Measurements from ENCODE around the gene PTPRT.

The PTPRT gene

GRCh38 chr20:42714298-42715141 is 475.2 kb downstream of the PTPRT start:
- no peak for DNase-seq (ENCODE audit: low read depth)

GRCh38 chr20:42708266-42708665 is 481.4 kb downstream of the PTPRT start:
- DNase-seq (ENCODE audit: low read depth): no peak

GRCh38 chr20:42706759-42707158 is 482.9 kb downstream of the PTPRT start:
- no peak for DNase-seq (ENCODE audit: low read depth)

GRCh38 chr20:42705550-42705949 is 484.2 kb downstream of the PTPRT start:
- DNase-seq (ENCODE audit: low read depth): no peak

- DNase-seq (ENCODE audit: low read depth): no peak
Measured at GRCh38 chr20:42703744-42704143, 486.0 kb downstream of the PTPRT start.

GRCh38 chr20:42701948-42702347 is 487.8 kb downstream of the PTPRT start:
- DNase-seq (ENCODE audit: low read depth): no peak

GRCh38 chr20:42700372-42700771 is 489.3 kb downstream of the PTPRT start:
- DNase-seq (ENCODE audit: low read depth): no peak

- no peak for DNase-seq (ENCODE audit: low read depth)
Measured at GRCh38 chr20:42697962-42698361, 491.7 kb downstream of the PTPRT start.

- no peak for DNase-seq (ENCODE audit: low read depth)
Measured at GRCh38 chr20:42690842-42691437, 498.8 kb downstream of the PTPRT start.

- DNase-seq (ENCODE audit: low read depth): no peak
Measured at GRCh38 chr20:42688576-42688975, 501.1 kb downstream of the PTPRT start.

GRCh38 chr20:42686057-42686456 is 503.6 kb downstream of the PTPRT start:
- no peak for DNase-seq (ENCODE audit: low read depth)

GRCh38 chr20:42678895-42679294 is 510.8 kb downstream of the PTPRT start:
- DNase-seq (ENCODE audit: low read depth): no peak

- DNase-seq (ENCODE audit: low read depth): no peak
Measured at GRCh38 chr20:42656130-42656529, 533.6 kb downstream of the PTPRT start.

- no peak for DNase-seq (ENCODE audit: low read depth)
Measured at GRCh38 chr20:42652266-42652665, 537.4 kb downstream of the PTPRT start.

- DNase-seq (ENCODE audit: low read depth): no peak
Measured at GRCh38 chr20:42650191-42650746, 539.4 kb downstream of the PTPRT start.

- no peak for DNase-seq (ENCODE audit: low read depth)
Measured at GRCh38 chr20:42649748-42650147, 540.0 kb downstream of the PTPRT start.

GRCh38 chr20:42646250-42646649 is 543.5 kb downstream of the PTPRT start:
- DNase-seq (ENCODE audit: low read depth): no peak

- DNase-seq (ENCODE audit: low read depth): no peak
Measured at GRCh38 chr20:42641886-42642285, 547.8 kb downstream of the PTPRT start.

GRCh38 chr20:42639140-42639539 is 550.6 kb downstream of the PTPRT start:
- DNase-seq (ENCODE audit: low read depth): no peak

- no peak for DNase-seq (ENCODE audit: low read depth)
Measured at GRCh38 chr20:42635699-42636411, 553.9 kb downstream of the PTPRT start.

- DNase-seq (ENCODE audit: low read depth): no peak
Measured at GRCh38 chr20:42634156-42634555, 555.5 kb downstream of the PTPRT start.

- DNase-seq (ENCODE audit: low read depth): no peak
Measured at GRCh38 chr20:42628683-42629082, 561.0 kb downstream of the PTPRT start.

- no peak for DNase-seq (ENCODE audit: low read depth)
Measured at GRCh38 chr20:42613076-42613475, 576.6 kb downstream of the PTPRT start.
